HG03575 (cell line): ENCODE measurements around the gene TEX44.
"Not testable (repeated sequence)": the region's sequence is repeated elsewhere in the genome, so short reads cannot be mapped to it uniquely, and the experiment has no call there.

Experiments used
- ATAC-seq: cut with Tn5 transposase; IDR thresholded peaks from one replicate; pipeline ENCODE4 v1.9.1; 2021; ENCODE audit not compliant: unreplicated experiment, insufficient number of reproducible peaks, low FRiP score; ENCODE audit errors: extremely low read depth

Gene TEX44

DNA sequence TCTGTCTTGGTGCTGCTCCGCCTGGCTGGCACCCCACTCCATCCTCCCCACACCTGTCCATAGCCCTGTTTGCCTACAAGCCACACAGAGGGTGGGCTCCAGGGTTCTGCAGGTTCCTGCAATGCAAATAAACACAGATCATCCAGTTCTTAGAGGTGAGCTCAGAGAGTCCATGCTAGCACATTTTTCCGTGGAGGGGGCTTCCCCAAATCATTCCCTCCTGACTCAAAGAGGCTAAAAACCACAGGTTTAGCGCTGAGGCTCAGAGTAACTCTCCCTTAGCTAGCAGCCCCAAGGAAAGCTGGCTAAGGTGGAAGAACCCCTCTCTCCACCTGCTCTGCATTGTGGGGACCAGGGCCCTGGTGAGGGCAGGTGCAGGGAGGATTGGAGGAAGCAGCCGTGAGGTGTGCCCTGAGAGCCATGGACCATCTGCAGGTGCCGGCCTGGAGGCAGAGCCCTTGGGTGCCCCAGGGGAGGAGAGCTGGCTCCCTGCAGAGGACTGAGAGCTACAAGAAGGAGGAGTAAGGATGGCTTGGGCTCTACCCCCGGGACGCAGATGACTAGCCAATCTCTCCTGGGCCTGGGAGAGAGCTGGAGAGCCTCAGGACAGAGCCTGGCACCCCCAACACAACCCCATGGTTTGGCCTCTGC is 23.8 kb upstream of the TEX44 start:
- no peak for ATAC-seq

DNA sequence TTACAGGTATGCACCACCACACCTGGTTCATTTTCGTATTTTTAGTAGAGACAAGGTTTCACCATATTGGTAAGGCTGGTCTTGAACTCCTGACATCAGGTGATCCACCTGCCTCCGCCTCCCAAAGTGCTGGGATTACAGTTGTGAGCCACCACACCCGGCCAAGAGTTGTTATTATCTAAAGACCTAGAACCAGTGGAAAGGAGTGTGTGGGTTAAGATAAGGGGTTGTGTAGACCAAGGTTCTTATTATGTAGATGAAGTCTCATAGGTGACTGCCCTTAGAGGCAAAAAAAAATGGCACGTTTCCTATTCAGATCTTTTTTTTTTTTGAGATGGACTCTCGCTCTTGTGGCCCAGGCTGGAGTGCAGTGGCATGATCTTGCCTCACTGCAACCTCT is 21.7 kb upstream of the TEX44 start:
- ATAC-seq, result not testable (repeated sequence)

DNA sequence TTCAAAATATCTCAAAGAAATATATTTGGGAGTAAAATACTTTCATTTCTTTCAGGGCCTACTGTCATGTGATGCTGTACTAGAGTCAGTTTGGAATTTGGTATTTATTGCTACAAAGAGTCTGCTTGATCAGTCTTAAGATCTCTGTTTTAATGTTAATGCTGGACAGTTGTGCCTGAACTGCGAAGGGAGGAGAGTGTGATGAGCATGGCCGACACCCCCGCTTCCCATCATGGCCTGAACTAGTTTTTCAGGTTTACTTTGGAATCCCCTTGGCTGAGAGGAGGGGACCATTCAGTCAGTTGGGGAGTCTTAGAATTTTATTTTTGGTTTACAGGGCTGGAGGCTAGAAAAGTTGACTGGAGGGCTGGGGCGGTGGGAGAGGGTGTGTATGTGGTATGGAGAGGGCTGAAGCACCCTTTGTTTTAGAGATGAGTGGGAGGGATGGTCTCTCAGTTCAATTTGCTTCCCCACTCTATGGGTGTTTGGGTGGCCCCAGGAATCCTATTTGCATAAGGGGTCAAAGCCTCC is 20.9 kb upstream of the TEX44 start:
- no peak for ATAC-seq

DNA sequence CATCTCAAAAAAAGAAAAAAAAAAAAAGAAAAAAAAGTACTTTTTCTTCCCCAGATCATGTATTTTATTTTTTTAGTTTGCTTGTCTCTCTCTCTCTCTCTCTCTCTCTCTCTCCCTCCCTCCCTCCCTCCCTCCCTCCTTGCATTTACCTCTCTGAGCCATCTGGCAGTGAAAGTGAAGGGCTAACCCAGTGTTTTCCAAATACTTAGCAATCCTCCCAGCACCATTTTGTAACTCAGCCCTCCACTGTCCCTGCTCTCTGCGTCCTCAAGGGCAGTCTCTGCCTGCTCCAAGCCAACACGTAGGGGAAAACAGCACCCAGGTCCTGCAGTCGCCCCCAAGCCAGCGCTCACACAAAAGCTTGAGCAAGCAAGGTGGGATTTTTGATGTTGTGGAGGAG is 19.6 kb upstream of the TEX44 start:
- ATAC-seq, result no peak

DNA sequence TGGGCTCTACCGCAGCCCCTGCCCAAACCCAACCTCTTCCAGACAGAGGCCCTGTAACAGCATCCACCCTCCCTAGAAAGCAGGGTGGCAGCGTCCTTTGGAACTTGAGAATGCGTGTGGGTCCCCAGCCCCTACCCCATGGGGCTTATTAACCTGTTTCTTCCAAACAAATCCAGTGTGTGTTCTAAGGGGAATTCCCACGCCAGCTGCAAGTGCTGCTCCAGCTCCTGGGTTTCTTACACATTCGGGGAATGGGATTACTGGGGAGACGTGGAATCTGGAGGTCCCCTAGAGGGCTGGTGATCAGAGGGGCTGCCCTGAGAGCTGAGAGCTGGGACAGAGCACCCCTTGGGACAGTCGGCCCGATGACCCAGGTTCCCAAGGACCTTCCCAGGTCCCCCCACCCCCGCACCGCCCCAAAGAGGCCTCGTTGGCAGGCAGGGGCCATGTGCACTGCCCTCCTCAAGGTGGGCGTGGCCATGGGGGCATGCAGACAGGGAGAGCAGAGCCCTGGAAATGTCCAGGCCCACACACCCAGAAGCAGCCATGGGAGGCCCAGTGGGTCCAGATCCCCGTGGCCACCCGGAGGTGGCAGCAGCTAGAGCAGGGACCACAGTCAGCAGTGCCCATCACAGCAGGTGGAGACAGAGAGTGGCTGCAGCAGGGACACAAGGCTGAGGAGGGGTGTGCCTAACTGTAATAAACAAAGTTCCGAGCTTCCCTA is 18.8 kb upstream of the TEX44 start:
- ATAC-seq, result no peak

DNA sequence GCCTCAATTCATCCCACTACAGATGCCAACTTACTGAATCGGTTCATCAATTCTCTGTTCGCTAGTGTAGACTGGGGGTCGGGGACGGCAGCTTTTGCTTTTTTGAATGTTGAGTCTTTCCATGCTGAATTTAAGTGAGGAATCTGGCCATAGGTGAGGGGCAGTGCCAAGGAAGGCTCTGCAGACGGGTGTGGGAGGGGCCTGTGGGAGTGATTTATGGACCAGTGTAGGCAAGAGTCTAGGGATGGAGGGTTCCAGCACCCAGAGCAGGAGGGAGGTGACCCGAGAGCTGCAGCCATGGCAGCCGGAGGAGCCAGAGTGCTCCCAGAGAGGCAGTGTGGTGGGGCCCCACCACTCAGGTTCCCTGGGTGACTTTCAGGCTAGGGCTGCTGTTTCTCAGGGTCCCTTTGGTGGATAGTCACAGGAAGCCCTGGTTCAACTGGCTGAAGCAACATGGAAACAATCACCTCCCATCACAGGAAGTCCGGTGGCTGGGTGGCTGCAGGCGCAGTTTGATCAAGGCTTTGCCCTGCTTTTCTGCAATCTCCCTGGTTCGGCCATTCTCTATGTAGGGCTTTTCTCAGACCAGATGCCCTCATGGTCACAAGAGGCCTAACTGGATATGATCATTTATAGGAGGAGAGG is 16.9 kb upstream of the TEX44 start:
- ATAC-seq, result no peak

DNA sequence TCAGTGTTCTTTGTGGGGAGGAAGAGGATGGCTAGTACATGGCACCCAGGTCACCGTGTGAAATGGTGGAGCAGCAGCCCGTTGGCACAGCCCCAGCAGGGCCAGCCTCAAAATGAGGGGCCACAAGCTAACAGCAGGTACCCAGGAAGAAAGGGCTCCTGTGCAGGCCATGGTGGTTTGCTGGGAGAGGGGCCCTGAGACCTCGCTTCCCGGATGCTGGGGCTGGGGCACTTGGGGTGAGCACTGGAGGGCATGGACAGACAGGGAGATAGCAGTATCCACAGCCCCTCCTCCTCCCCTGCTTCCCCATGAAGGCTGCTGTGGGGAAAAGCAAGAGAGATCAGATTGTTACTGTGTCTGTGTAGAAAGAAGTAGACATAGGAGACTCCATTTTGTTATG is 16.2 kb upstream of the TEX44 start:
- no peak for ATAC-seq

DNA sequence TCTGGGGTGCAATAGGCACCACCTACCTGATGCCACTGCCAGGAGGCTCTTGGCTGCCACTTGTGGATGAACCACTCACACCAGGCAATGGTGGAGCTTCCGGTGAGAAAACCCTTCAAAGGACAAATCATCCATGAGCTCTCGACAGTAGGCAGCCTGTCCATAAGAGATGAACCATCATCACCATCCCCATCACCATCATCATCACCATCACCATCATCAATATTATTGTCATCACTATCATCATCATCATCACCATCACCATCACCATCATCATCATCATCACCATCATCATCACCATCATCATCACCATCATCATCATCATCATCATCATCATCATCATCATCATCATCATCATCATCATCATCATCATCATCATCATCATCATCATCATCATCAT is 14.0 kb upstream of the TEX44 start:
- ATAC-seq, result not testable (repeated sequence)

DNA sequence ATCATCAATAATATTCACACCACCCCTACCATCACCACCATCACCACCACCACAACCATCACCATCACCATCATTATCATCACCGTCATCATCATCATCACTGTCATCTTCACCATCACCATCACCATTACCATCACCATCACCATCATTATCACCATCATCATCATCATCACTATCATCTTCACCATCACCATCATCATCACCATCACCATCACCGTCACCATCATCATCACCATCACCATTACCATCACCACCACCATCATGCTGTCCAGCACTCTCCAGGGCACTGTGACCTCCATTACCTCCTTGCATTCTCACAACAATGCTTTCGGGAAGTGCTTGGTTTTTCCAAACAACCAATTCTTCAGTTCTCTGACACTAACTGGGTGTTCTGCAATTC is 13.1 kb upstream of the TEX44 start:
- no peak for ATAC-seq

DNA sequence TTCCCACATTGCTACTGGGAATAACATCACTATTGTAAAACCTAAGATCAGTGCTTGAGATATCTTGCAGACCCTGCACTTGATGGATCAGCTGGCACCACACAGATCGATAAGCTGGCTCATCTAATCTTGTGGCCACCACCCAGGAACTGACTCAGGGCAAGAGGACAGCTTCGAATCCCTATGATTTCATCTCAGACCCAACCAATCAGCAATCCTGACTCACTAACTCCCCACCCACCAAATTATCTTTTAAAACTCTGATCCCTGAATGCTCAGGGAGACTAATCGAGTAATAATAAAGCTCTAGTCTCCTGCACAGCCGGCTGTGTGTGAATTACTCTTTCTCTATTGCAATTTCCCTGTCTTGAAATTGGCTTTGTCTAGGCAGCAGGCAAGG is 11.3 kb upstream of the TEX44 start:
- no peak for ATAC-seq

DNA sequence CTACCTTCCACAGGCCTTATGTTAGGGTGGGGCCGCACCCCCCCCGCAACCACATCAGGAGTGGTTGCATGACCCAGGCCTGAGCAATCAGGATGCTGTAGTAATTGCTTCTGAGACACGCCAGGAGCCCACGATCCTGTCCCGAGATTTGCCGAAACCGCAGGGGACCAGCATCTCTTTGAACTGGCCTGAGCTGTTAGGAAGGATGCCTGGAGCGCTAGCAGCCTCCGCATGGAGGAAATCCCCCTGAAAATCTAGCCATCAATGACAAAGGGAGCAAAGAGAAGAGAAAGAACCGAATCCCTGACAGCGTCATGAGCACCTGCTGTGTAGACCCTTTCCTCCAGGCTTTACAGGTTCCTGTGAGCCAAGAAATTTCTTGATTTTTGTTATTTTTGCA is 8.7 kb upstream of the TEX44 start:
- ATAC-seq, result no peak

DNA sequence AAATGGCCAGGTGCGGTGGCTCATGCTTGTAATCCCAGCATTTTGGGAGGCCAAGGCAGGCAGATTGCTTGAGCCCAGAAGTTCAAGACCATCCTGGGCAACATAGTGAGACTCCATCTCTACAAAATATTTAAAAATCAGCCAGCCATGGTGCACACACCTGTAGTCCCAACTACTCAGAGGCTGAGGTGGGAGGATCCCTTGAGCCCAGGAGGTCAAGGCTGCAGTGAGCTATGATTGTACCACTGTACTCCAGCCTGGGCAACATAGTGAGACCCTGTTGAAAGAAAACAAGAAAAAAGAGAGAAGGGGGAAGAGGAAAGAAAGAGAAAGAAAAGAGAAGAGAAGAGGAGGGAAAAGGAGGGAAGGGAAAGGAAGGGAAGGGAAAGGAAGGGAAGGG is 4.9 kb upstream of the TEX44 start:
- ATAC-seq, result not testable (repeated sequence)

DNA sequence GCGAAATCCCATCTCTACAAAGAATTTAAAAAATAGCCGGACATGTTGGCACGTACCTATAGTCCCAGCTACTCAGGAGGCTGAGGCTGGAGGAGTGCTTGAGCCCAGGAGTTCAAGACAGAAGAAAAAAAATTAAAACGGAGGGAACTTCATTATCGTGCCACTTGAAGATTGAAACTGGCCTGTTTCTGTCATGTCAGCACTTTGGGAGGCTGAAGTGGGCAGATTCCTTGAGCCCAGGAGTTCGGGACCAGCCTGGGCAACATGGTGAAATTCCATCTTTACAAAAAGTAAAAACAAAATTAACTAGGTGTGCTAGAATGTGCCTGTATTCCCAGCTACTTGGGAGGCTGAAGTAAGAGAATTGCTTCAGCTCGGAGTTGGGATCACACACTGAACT is 3.0 kb upstream of the TEX44 start:
- ATAC-seq, result no peak

DNA sequence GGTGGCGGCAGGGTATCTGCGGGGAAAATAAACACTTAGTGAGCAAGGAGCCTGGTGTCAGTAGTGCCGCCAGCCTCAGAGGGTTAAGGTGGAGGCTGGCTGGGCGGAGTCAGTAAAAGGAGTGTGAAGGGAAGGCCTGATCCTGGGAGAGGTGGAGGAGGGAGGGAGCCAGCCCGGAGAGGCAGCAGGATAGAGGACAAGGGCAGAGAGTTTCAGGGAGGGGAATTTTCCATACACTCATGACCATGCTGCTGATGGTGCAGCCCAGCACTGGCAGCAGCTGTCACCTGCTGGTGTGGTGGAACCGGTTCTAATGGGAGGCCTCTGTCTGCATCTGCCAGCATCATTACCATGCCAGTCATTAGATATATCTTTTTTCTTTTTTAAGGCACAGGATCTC is 2.0 kb upstream of the TEX44 start:
- ATAC-seq, result no peak

DNA sequence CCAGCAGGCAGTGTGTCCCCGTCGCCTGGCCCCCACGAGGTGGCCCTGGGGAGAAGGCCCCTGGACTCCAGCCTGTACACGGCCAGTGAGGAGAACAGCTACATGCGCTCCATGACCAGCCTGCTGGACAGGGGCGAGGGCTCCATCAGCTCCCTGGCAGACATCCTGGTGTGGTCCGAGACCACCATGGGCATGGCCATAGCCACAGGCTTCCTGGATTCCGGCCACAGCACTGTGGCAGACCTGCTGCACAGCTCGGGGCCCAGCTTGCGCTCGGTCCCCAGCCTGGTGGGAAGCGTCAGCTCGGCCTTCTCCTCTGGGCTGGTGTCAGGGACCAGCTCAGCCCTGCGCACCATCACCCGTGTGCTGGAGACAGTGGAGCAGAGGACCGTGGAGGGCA is 1.0 kb downstream of the TEX44 start:
- no peak for ATAC-seq

DNA sequence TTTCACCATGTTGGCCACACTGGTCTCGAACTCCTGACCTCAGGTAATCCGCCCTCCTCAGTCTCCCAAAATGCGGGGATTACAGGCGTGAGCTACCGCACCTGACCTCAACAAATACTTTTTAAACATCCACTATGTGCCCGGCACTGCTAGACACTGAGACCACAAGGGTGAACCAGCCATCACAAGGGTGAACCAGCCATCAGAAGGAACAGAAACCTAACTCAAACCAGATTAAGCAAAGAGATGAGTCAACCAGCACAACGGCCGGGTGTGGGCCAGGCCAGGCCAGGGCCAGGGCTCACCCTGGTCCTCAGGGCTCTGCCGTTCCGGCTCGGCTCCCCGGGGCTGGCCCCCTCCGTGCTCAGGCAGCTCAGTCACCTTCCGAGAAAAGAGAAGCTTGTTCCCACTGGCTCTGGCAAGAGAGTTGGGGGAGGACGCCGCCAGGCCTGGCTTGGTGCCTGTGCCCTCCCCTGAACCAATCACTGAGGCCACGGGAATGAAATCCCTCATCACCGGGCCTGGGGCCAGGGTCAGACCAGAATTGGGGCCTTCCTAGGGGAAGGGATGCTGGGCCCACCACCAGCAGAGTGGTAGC is 4.4 kb downstream of the TEX44 start:
- no peak for ATAC-seq

DNA sequence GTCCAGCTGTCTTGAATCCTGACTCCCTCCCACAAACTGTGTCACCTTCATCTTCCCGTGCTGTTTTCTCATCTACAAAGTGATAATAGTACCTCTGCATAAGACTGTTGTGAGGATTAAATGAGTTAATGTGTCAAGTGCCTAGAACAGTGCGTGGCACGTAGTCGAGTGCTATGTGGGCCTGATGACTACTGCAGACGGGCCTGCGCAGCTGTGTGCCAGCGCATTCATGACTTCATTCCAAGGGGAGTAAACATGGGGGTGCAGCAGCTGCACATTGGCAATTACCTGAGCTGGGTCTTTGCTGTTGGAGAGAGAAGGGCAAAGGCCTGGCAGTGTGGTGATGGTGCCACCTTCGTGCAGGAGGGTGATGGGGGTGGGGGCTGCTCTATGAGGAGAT is 5.0 kb downstream of the TEX44 start:
- no peak for ATAC-seq

DNA sequence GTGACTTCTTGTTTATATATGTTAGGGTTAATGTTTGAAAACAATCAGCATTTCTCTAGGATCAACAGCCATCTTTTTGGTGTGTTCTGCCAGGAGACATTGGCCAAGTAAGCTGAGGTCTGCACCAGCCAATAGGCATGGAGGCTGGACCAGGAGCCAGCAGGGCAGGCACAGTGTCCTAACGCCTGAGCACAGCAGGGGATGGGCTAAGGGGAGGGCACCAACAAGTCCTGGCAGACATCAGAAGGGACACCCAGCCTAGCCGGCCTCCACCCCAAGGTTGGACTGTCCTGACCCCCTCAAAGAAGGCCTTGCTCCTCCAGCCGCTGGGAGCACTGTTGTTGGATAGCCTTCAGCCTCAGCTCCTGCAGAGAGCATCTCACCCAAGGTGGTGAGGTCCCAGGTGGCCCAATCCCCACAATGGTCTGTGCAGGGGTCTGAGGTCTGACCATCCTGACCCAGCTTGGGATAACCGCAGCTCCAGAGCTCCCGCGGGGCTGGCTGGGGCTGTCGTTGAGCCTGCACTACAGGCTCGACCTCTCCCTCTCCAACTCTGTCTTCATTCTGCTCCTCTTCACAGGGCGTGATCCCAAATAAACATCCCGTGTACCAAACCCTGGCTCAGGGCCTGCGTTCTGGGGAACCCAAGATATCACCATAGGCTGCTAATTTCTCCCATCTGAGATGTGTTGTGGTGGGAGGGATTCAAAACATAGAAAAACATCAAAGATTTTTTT is 8.1 kb downstream of the TEX44 start:
- no peak for ATAC-seq
